ENCODE data around the gene OR5K1. TPM values are rescaled to one million over a fixed set of nuclear protein-coding genes. Genes with fewer than 3 reads are reported as not detected.

The OR5K1 gene
- total RNA-seq, 4 donors from 2014 or later: not detected

GRCh38 chr3:98457543-98457942, 5.5 kb upstream of the OR5K1 start:
- H3K4me3 ChIP-seq: no peak overlapping the region

GRCh38 chr3:98460220-98460619, 2.8 kb upstream of the OR5K1 start:
- H3K36me3 ChIP-seq: no peaks in the 10 kb centered on the region
- TF ChIP-seq CTCF (IDR thresholded peaks at IDR 0.05) (no peak), POLR2A (IDR thresholded peaks at IDR 0.05) (no peak), EP300 (IDR thresholded peaks at IDR 0.05) (no peak), POLR2AphosphoS5 (IDR thresholded peaks at IDR 0.05) (no peak)

More at GRCh38 chr3:98457543-98457942, 5.5 kb upstream of the OR5K1 start:
- no peaks in the 10 kb centered on the region for H3K4me1 ChIP-seq
- no peak overlapping the region for H3K27ac ChIP-seq
- 81% methylated on average over 2 of the region's 2 CpGs for WGBS
- no peaks in the 10 kb centered on the region for H3K27me3 ChIP-seq
- H3K36me3 ChIP-seq: no peaks in the 10 kb centered on the region
- H3K9me3 ChIP-seq: peaks cover 6% of the 10 kb centered on the region
- TF ChIP-seq CTCF (IDR thresholded peaks at IDR 0.05) (no peak), EP300 (IDR thresholded peaks at IDR 0.05) (no peak), POLR2AphosphoS5 (IDR thresholded peaks at IDR 0.05) (no peak), POLR2A (IDR thresholded peaks at IDR 0.05) (no peak)
- no peak for DNase-seq (ENCODE audit: low spot score in 2 of 2)

GRCh38 chr3:98482717-98483482, 19.9 kb downstream of the OR5K1 start:
- no peak overlapping the region for H3K4me3 ChIP-seq
- no peaks in the 10 kb centered on the region for H3K36me3 ChIP-seq
- no peaks in the 10 kb centered on the region for H3K27me3 ChIP-seq
- H3K27ac ChIP-seq: no peak overlapping the region
- WGBS: 39% methylated on average over 3 of the region's 3 CpGs
- peaks cover 5% of the 10 kb centered on the region for H3K4me1 ChIP-seq
- H3K9me3 ChIP-seq: peaks cover 2% of the 10 kb centered on the region
- DNase-seq (ENCODE audit: low spot score in 2 of 2): no peak
- TF ChIP-seq POLR2A (IDR thresholded peaks at IDR 0.05) (no peak), CTCF (IDR thresholded peaks at IDR 0.05) (no peak)

More at GRCh38 chr3:98460220-98460619, 2.8 kb upstream of the OR5K1 start:
- H3K27ac ChIP-seq: no peak overlapping the region
- H3K4me3 ChIP-seq: no peak overlapping the region
- no peak for DNase-seq (ENCODE audit: low spot score in 2 of 2)
- H3K9me3 ChIP-seq: peaks cover 6% of the 10 kb centered on the region
- H3K4me1 ChIP-seq: no peaks in the 10 kb centered on the region
- no peaks in the 10 kb centered on the region for H3K27me3 ChIP-seq

GRCh38 chr3:98483626-98484025, 20.6 kb downstream of the OR5K1 start:
- 71% methylated on average over 3 of the region's 3 CpGs for WGBS

More at GRCh38 chr3:98483626-98484025, 20.6 kb downstream of the OR5K1 start:
- no peak for DNase-seq (ENCODE audit: low spot score in 2 of 2)
- Histone ChIP-seq H3K27ac (no peak overlapping the region), H3K27me3 (no peaks in the 10 kb centered on the region), H3K36me3 (no peaks in the 10 kb centered on the region), H3K4me3 (no peak overlapping the region), H3K9me3 (peaks cover 3% of the 10 kb centered on the region), H3K4me1 (peaks cover 5% of the 10 kb centered on the region)
- TF ChIP-seq POLR2A (IDR thresholded peaks at IDR 0.05) (no peak), POLR2AphosphoS5 (IDR thresholded peaks at IDR 0.05) (no peak), CTCF (IDR thresholded peaks at IDR 0.05) (no peak)
